Measurements from ENCODE around the gene ASCC3.

The ASCC3 gene

GRCh38 chr6:100565439-100566104, 315.6 kb downstream of the ASCC3 start:
- DNase-seq: no peak

- DNase-seq: no peak
These were observed 321.3 kb downstream of the ASCC3 start for GRCh38 chr6:100559859-100560258.

- no peak for DNase-seq
These were observed 326.9 kb downstream of the ASCC3 start for GRCh38 chr6:100554228-100554627.

GRCh38 chr6:100553243-100553642, 327.9 kb downstream of the ASCC3 start:
- no peak for DNase-seq

GRCh38 chr6:100549406-100550167, 331.5 kb downstream of the ASCC3 start:
- no peak for DNase-seq

GRCh38 chr6:100538086-100538485, 343.0 kb downstream of the ASCC3 start:
- no peak for DNase-seq

GRCh38 chr6:100518588-100518987, 362.5 kb downstream of the ASCC3 start:
- no peak for DNase-seq

- no peak for DNase-seq
These were observed 363.5 kb downstream of the ASCC3 start for GRCh38 chr6:100517633-100518032.

- no peak for DNase-seq
These were observed 364.0 kb downstream of the ASCC3 start for GRCh38 chr6:100517106-100517505.

GRCh38 chr6:100514660-100515059, 366.5 kb downstream of the ASCC3 start:
- no peak for DNase-seq

GRCh38 chr6:100512203-100512862, 368.8 kb downstream of the ASCC3 start:
- no peak for DNase-seq

GRCh38 chr6:100509101-100509500, 372.0 kb downstream of the ASCC3 start:
- DNase-seq: no peak

GRCh38 chr6:100506651-100507050, 374.5 kb downstream of the ASCC3 start:
- DNase-seq: no peak

GRCh38 chr6:100504786-100505737, 376.1 kb downstream of the ASCC3 start:
- DNase-seq: no peak

- DNase-seq: no peak
These were observed 378.0 kb downstream of the ASCC3 start for GRCh38 chr6:100503043-100503705.

GRCh38 chr6:100493206-100493888, 387.8 kb downstream of the ASCC3 start:
- DNase-seq: no peak

- no peak for DNase-seq
These were observed 389.0 kb downstream of the ASCC3 start for GRCh38 chr6:100491952-100492670.

- no peak for DNase-seq
These were observed 391.1 kb downstream of the ASCC3 start for GRCh38 chr6:100490065-100490464.

GRCh38 chr6:100488244-100488643, 392.9 kb downstream of the ASCC3 start:
- DNase-seq: no peak

- no peak for DNase-seq
These were observed 393.5 kb downstream of the ASCC3 start for GRCh38 chr6:100487638-100488037.

- DNase-seq: no peak
These were observed 395.9 kb downstream of the ASCC3 start for GRCh38 chr6:100485268-100485667.

Measured in CD4-positive, alpha-beta T cell treated with Interleukin-15 for 1 hour (primary cell).